Panc1 (cell line): Measurements from ENCODE around the gene NCOA3. TPM values are rescaled to one million over a fixed set of nuclear protein-coding genes. Genes with fewer than 3 reads are reported as not detected.
"Not testable (repeated sequence)": the region's sequence is repeated elsewhere in the genome, so short reads cannot be mapped to it uniquely, and the experiment has no call there.

Source experiments
- ATAC-seq: fragments of 200-7000 bp; cut with Tn5 transposase; 2 replicates; pipeline ENCODE4 v1.9.1; 2020; ENCODE audit warnings: mild to moderate bottlenecking, moderate library complexity
- BruUV-seq: library from RNA; stranded (reverse); fragments of 400-500 nt; replicated peaks from 2 replicates; lab custom pipeline; 2021; lab: Mats Ljungman, UMichigan
- CTCF ChIA-PET: fragments of 300-600 bp; sonication (Branson Sonifier 250); formaldehyde crosslinking; loops from one replicate; lab custom pipeline; 2022; ENCODE audit warnings: antibody characterized with exemption; lab: Charles Lee
- POLR2A ChIA-PET: fragments of 300-600 bp; sonication (Branson Sonifier 250); formaldehyde crosslinking; loops from one replicate; lab custom pipeline; 2022; ENCODE audit warnings: antibody characterized with exemption; lab: Charles Lee
- DNase-seq: peaks from one replicate; pipeline ENCODE4 v3.0.0-alpha.2; 2010; ENCODE audit warnings: low read depth, low spot score
- H3K27ac ChIP-seq: 2 replicates; pipeline ENCODE4 v1.5.1; 2011; ENCODE audit warnings: mild to moderate bottlenecking, low read length, inconsistent platforms
- H3K27me3 ChIP-seq: fragments of 200-500 bp; sonication (Bioruptor generic); 2 replicates; pipeline ENCODE4 v1.6.0; 2014; ENCODE audit warnings: low read length, inconsistent platforms; ENCODE audit not compliant: control insufficient read depth, insufficient read depth
- H3K36me3 ChIP-seq: fragments of 200-500 bp; sonication (Bioruptor generic); 2 replicates; pipeline ENCODE4 v1.5.1; 2014; ENCODE audit warnings: inconsistent platforms, mild to moderate bottlenecking, low read length, moderate library complexity; ENCODE audit not compliant: control insufficient read depth, insufficient read depth
- H3K4me1 ChIP-seq: 2 replicates; pipeline ENCODE4 v1.5.1; 2011; ENCODE audit warnings: inconsistent platforms, mild to moderate bottlenecking, low read length, moderate library complexity; ENCODE audit not compliant: control insufficient read depth, insufficient read depth
- H3K4me3 ChIP-seq, 2 experiments: 2 replicates each; pipeline ENCODE4 v1.5.1; 2011 to 2012; ENCODE audit warnings: low read depth in 2 of 2, low read length in 2 of 2, mild to moderate bottlenecking in 2 of 2, inconsistent platforms in 1 of 2, moderate library complexity in 1 of 2
- H3K9me3 ChIP-seq: fragments of 200-500 bp; sonication (Bioruptor generic); 2 replicates; pipeline ENCODE4 v1.5.1; 2014; ENCODE audit warnings: low read depth, mild to moderate bottlenecking, inconsistent platforms, low read length, moderate library complexity; ENCODE audit not compliant: control insufficient read depth, insufficient read depth
- CTCF ChIP-seq: fragments of 450-650 bp; IDR thresholded peaks from 2 replicates; pipeline ENCODE4 v1.5.1; 2017; ENCODE audit warnings: mild to moderate bottlenecking
- POLR2AphosphoS5 ChIP-seq: IDR thresholded peaks from 2 replicates; pipeline ENCODE4 v1.6.1; 2012; ENCODE audit warnings: mild to moderate bottlenecking, low read depth, low read length, moderate library complexity
- REST ChIP-seq, 2 experiments: IDR thresholded peaks; 2 replicates each; pipeline ENCODE4 v1.6.1; 2011 to 2012; ENCODE audit warnings: low read depth in 2 of 2, control low read depth in 1 of 2, low read length in 1 of 2, mild to moderate bottlenecking in 1 of 2, moderate library complexity in 1 of 2; ENCODE audit not compliant: insufficient read depth in 1 of 2
- SIN3A ChIP-seq: IDR thresholded peaks from 2 replicates; pipeline ENCODE4 v1.6.1; 2012; ENCODE audit warnings: low read depth, mild to moderate bottlenecking, low read length, moderate library complexity, borderline replicate concordance; ENCODE audit not compliant: insufficient read depth
- TCF7L2 ChIP-seq: IDR thresholded peaks from 2 replicates; pipeline ENCODE4 v1.6.1; 2011; ENCODE audit warnings: mild to moderate bottlenecking, low read depth, low read length, inconsistent platforms
- in situ Hi-C: cut with HindIII; loops from 2 replicates; pipeline ENCODE4 v1.10.0; 2016; ENCODE audit warnings: low sequenced_read_pairs, low pct_unique_long_range_greater_than_20kb
- intact Hi-C: fragments of 100-400 bp; cut with micrococcal nuclease; formaldehyde crosslinking; loops from one replicate; pipeline ENCODE4 v1.10.0; 2022; ENCODE audit not compliant: unreplicated experiment
- total RNA-seq: library from RNA; stranded (reverse); gene quantifications from one replicate; pipeline ENCODE4 v1.2.1, GENCODE V29; 2021; ENCODE audit not compliant: unreplicated experiment

Gene NCOA3
- total RNA-seq, 1 experiment from 2014 or later: 47.7 TPM

- intact Hi-C loops: loop anchor here (10.0 kb wide), 2 partner anchors 118 to 232 kb away; no protein-coding TSS in a partner anchor
- no peaks in the 10 kb centered on the region; the same call in 1 of the 2 replicates for H3K36me3 ChIP-seq
- CTCF ChIA-PET: no interaction called here
- no peaks in the 10 kb centered on the region for H3K27me3 ChIP-seq
- no peak overlapping the region for H3K4me3 ChIP-seq
- no peak for TF ChIP-seq CTCF
- TF ChIP-seq REST (IDR thresholded peaks at IDR 0.05; ENCODE audit: insufficient read depth in 1 of 2, low read depth in 2 of 2, low read length in 1 of 2): no peak
- TF ChIP-seq SIN3A: no peak
- TF ChIP-seq POLR2AphosphoS5: no peak
- TF ChIP-seq TCF7L2: no peak
- ATAC-seq (no peak), DNase-seq (no peak)
- no peak overlapping the region for H3K27ac ChIP-seq
- no peaks in the 10 kb centered on the region for H3K9me3 ChIP-seq
- no TSS peak for BruUV-seq
- POLR2A ChIA-PET: interaction anchor here (0.6 kb wide), 1 partner anchor 106 kb away, joined by 7 read pairs; no protein-coding TSS in a partner anchor
- in situ Hi-C loops: no loop called here
- peaks cover 24% of the 10 kb centered on the region for H3K4me1 ChIP-seq
Measured at GRCh38 chr20:47506850-47507249, 5.2 kb downstream of the NCOA3 start.

GRCh38 chr20:47507275-47507981 lies 5.7 kb downstream of the NCOA3 start:
- ATAC-seq, DNase-seq, H3K27ac ChIP-seq, in situ Hi-C loops, BruUV-seq, H3K9me3 ChIP-seq, H3K27me3 ChIP-seq, H3K4me3 ChIP-seq, H3K36me3 ChIP-seq: not testable (repeated sequence)
- intact Hi-C loops: loop anchor here (10.0 kb wide), 2 partner anchors 117 to 233 kb away; no protein-coding TSS in a partner anchor
- CTCF ChIA-PET: interaction anchor here (0.5 to 0.7 kb wide), 2 partner anchors 98 to 982 kb away, joined by 3 read pairs; no protein-coding TSS in a partner anchor
- POLR2A ChIA-PET: interaction anchor here (0.6 kb wide), 1 partner anchor 106 kb away, joined by 7 read pairs; no protein-coding TSS in a partner anchor
- peaks cover 24% of the 10 kb centered on the region for H3K4me1 ChIP-seq

DNA sequence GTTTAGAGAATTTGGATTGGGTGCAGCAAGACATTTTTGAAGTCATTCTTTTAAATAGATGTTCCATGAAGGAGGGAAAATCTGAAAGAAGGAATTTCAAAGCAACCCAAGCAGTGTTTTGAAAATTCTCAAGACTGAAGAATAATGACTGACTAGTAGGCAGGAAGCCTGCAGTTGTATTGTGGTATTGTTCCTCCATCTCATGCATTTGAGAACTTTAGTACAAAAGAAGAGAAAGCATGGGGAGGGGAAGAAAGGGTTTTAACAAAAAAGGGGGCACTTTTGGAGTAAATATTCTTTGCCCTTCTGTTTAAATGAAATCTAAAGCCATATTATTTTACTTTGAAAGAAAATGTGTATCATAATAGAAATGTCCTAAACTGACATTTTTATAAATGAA lies 6.6 kb downstream of the NCOA3 start:
- BruUV-seq: no TSS peak
- ChIA-PET POLR2A (no interaction called here), CTCF (interaction anchor here (0.7 kb wide), 1 partner anchor 99 kb away, joined by 3 read pairs; no protein-coding TSS in a partner anchor)
- H3K9me3 ChIP-seq: no peaks in the 10 kb centered on the region
- no peak overlapping the region for H3K4me3 ChIP-seq
- TF ChIP-seq POLR2AphosphoS5 (no peak), CTCF (no peak), TCF7L2 (no peak)
- H3K36me3 ChIP-seq: no peaks in the 10 kb centered on the region
- intact Hi-C loops (loop anchor here (10.0 kb wide), 2 partner anchors 117 to 233 kb away; no protein-coding TSS in a partner anchor), in situ Hi-C loops (no loop called here)
- DNase-seq (no peak), ATAC-seq (no peak)
- H3K27ac ChIP-seq: no peak overlapping the region
- peaks cover 28% of the 10 kb centered on the region for H3K4me1 ChIP-seq
- H3K27me3 ChIP-seq: no peaks in the 10 kb centered on the region
